HepG2 (cell line): Measurements from ENCODE around the gene LBX1. TPM values are rescaled to one million over a fixed set of nuclear protein-coding genes. Genes with fewer than 3 reads are reported as not detected.

Experiments
- ATAC-seq: fragments of 200-7000 bp; cut with Tn5 transposase; 3 replicates; pipeline ENCODE4 v1.9.1; 2020; ENCODE audit warnings: mild to moderate bottlenecking, moderate library complexity
- BruUV-seq: library from RNA; stranded (reverse); fragments of 400-500 nt; replicated peaks from 2 replicates; lab custom pipeline; 2021; lab: Mats Ljungman, UMichigan
- CTCF ChIA-PET: fragments of 300-600 bp; formaldehyde crosslinking; extraction: SDS; loops from one replicate; lab custom pipeline; 2021; ENCODE audit warnings: low total read pairs, inconsistent platforms, low intra/inter-chr PET ratio; lab: Yijun Ruan, JAX
- POLR2A ChIA-PET: fragments of 350-600 bp; sonication (Branson Sonifier 250); formaldehyde crosslinking; loops from one replicate; lab custom pipeline; 2020; ENCODE audit warnings: antibody characterized with exemption, inconsistent platforms; lab: Yijun Ruan, JAX
- DNase-seq: peaks from one replicate; pipeline ENCODE4 v3.0.0-alpha.2; 2015; ENCODE audit warnings: low spot score
- FAIRE-seq: peaks from 3 replicates; lab custom pipeline; 2011; peaks lifted over from hg19 to GRCh38; lab: Jason Lieb, UNC
- H2AFZ ChIP-seq: one replicate; pipeline ENCODE4 v1.6.1; 2011; ENCODE audit warnings: low read length, inconsistent platforms
- H3K27ac ChIP-seq: fragments of 300-600 bp; 3 replicates; pipeline ENCODE4 v1.8.0; 2011; ENCODE audit warnings: mixed run types, mild to moderate bottlenecking, mixed read lengths, low read length, inconsistent platforms; ENCODE audit not compliant: insufficient read depth; ENCODE audit errors: extremely low read length
- H3K27me3 ChIP-seq, 2 experiments: fragments of 200-600 bp in 1 of 2; 2 replicates in 1 of 2; 3 replicates in 1 of 2; pipeline versions ENCODE4 v1.6.0 to v1.8.0; 2011; ENCODE audit warnings: low read length in 2 of 2, mild to moderate bottlenecking in 2 of 2, moderate library complexity in 2 of 2, inconsistent platforms in 1 of 2; ENCODE audit not compliant: insufficient read depth in 2 of 2, control insufficient read depth in 1 of 2
- H3K36me3 ChIP-seq, 2 experiments: fragments of 200-600 bp in 1 of 2; replicated peaks in 1 of 2; 2 replicates in 1 of 2; 3 replicates in 1 of 2; pipeline versions ENCODE4 v1.5.1 to v1.8.0; 2011; ENCODE audit warnings: low read length in 2 of 2, inconsistent platforms in 1 of 2; ENCODE audit not compliant: insufficient read depth in 2 of 2, control insufficient read depth in 1 of 2
- H3K4me1 ChIP-seq: 2 replicates; pipeline ENCODE4 v1.5.1; 2012; ENCODE audit warnings: low read length, inconsistent platforms; ENCODE audit not compliant: insufficient read depth
- H3K4me2 ChIP-seq: 2 replicates; pipeline ENCODE4 v1.6.0; 2011; ENCODE audit warnings: low read depth, low read length, inconsistent platforms
- H3K4me3 ChIP-seq, 3 experiments: fragments of 200-600 bp in 1 of 3; sonication (generic), shearing (Covaris generic) in 1 of 3; replicated peaks in 1 of 3; 2 replicates each; pipeline ENCODE4 v1.5.1; 2011 to 2016; ENCODE audit warnings: low read length in 3 of 3, inconsistent platforms in 2 of 3, low read depth in 2 of 3, mild to moderate bottlenecking in 2 of 3, control low read depth in 1 of 3, mixed read lengths in 1 of 3; ENCODE audit not compliant: insufficient read depth in 1 of 3
- H3K79me2 ChIP-seq: one replicate; pipeline ENCODE4 v1.6.1; 2011; ENCODE audit warnings: low read length, inconsistent platforms; ENCODE audit not compliant: insufficient read depth
- H3K9ac ChIP-seq: 2 replicates; pipeline ENCODE4 v1.6.0; 2011; ENCODE audit warnings: mild to moderate bottlenecking, low read depth, low read length, inconsistent platforms; ENCODE audit not compliant: insufficient read depth
- H3K9me3 ChIP-seq: 2 replicates; pipeline ENCODE4 v1.5.1; 2012; ENCODE audit warnings: mild to moderate bottlenecking, low read length
- H4K20me1 ChIP-seq: 2 replicates; pipeline ENCODE4 v1.6.0; 2011; ENCODE audit warnings: inconsistent platforms, mild to moderate bottlenecking, low read length, moderate library complexity; ENCODE audit not compliant: insufficient read depth
- HOXA7 ChIP-seq: sonication (generic); formaldehyde crosslinking; IDR thresholded peaks from 2 replicates; pipeline ENCODE4 v1.8.1; 2022; ENCODE audit warnings: mild to moderate bottlenecking, missing genetic modification reagents, moderate library complexity
- ISX ChIP-seq: sonication (generic); formaldehyde crosslinking; conservative IDR thresholded peaks from 2 replicates; pipeline ENCODE4 v1.5.0; 2020; ENCODE audit warnings: missing genetic modification reagents
- NFE2L1 ChIP-seq: sonication (generic); formaldehyde crosslinking; IDR thresholded peaks from 2 replicates; pipeline ENCODE4 v1.4.0; 2020; ENCODE audit warnings: missing genetic modification reagents, mild to moderate bottlenecking, borderline replicate concordance
- RELA ChIP-seq: sonication (generic); formaldehyde crosslinking; IDR thresholded peaks from 2 replicates; pipeline ENCODE4 v1.4.0; 2020; ENCODE audit warnings: missing genetic modification reagents
- SOX5 ChIP-seq: IDR thresholded peaks from 2 replicates; pipeline ENCODE4 v1.6.1; 2016; ENCODE audit warnings: borderline replicate concordance
- SRSF9 ChIP-seq: fragments of 200-400 bp; formaldehyde crosslinking; IDR thresholded peaks from 2 replicates; pipeline ENCODE4 v1.6.1; 2018; ENCODE audit warnings: borderline replicate concordance, mild to moderate bottlenecking, low read depth, low read length; ENCODE audit not compliant: insufficient read depth, poor library complexity, severe bottlenecking
- ZNF34 ChIP-seq: sonication (generic); formaldehyde crosslinking; IDR thresholded peaks from 2 replicates; pipeline ENCODE4 v1.4.0; 2020; ENCODE audit warnings: mild to moderate bottlenecking, missing genetic modification reagents, borderline replicate concordance
- ZNF572 ChIP-seq: sonication (generic); formaldehyde crosslinking; IDR thresholded peaks from 2 replicates; pipeline ENCODE4 v1.5.1; 2020; ENCODE audit warnings: mild to moderate bottlenecking, missing genetic modification reagents
- ZNF766 ChIP-seq: sonication (generic); formaldehyde crosslinking; IDR thresholded peaks from 2 replicates; pipeline ENCODE4 v1.5.0; 2020; ENCODE audit warnings: missing genetic modification reagents, borderline replicate concordance
- WGBS: methylation state at CpG from one replicate; pipeline ENCODE4 v1.1.6; 2017; ENCODE audit warnings: low lambda C conversion rate; 5-methylcytosine and 5-hydroxymethylcytosine counted together
- in situ Hi-C: cut with HindIII; loops from 2 replicates; pipeline ENCODE4 v1.10.0; 2017; ENCODE audit warnings: low pct_unique_long_range_greater_than_20kb; ENCODE audit not compliant: extremely low pct_ligation_motif_present
- intact Hi-C: fragments of 100-400 bp; cut with micrococcal nuclease; formaldehyde crosslinking; loops from one replicate; pipeline ENCODE4 v1.10.0; 2022; ENCODE audit not compliant: unreplicated experiment
- polyA plus RNA-seq, 8 experiments: library from polyadenylated mRNA; depleted of rRNA in 3 of 8; stranded (reverse) in 7 of 8; unstranded in 1 of 8; fragments of >200 nt; fragmentation: Illumina TruSeq in 4 of 8; extraction: Trizol in 4 of 8; gene quantifications; 2 replicates each; pipeline versions ENCODE4 v1.2.1 to v1.2.3, GENCODE V29; 2011 to 2016; ENCODE audit warnings: low read depth in 4 of 8, missing spikeins in 1 of 8, mixed read lengths in 1 of 8; ENCODE audit not compliant: insufficient read depth in 1 of 8
- total RNA-seq, 5 experiments: library from RNA; depleted of rRNA; stranded (reverse); fragments of >200 nt; fragmentation: Illumina TruSeq; extraction: Trizol; gene quantifications; 2 replicates each; pipeline ENCODE4 v1.2.3, GENCODE V29; 2016; ENCODE audit warnings: low read depth in 1 of 5
- TF ChIP-seq, protein P1 (sequence below): sonication (generic); formaldehyde crosslinking; IDR thresholded peaks from 2 replicates; pipeline ENCODE4 v1.4.0; 2020; ENCODE audit warnings: missing genetic modification reagents, mild to moderate bottlenecking, borderline replicate concordance
- TF ChIP-seq, protein P2 (sequence below): IDR thresholded peaks from 2 replicates; pipeline ENCODE4 v1.6.1; 2012; ENCODE audit warnings: low read length, improper control_type of control experiment
- TF ChIP-seq, protein P3 (sequence below): sonication (generic); formaldehyde crosslinking; IDR thresholded peaks from 2 replicates; pipeline ENCODE4 v1.4.0; 2020; ENCODE audit warnings: mild to moderate bottlenecking, missing genetic modification reagents, borderline replicate concordance

Gene LBX1
- total and polyA plus RNA-seq, 2 of the 13 experiments (the other 11 are each of a cell fraction or from before 2014, with no cell fraction given): not detected

DNA sequence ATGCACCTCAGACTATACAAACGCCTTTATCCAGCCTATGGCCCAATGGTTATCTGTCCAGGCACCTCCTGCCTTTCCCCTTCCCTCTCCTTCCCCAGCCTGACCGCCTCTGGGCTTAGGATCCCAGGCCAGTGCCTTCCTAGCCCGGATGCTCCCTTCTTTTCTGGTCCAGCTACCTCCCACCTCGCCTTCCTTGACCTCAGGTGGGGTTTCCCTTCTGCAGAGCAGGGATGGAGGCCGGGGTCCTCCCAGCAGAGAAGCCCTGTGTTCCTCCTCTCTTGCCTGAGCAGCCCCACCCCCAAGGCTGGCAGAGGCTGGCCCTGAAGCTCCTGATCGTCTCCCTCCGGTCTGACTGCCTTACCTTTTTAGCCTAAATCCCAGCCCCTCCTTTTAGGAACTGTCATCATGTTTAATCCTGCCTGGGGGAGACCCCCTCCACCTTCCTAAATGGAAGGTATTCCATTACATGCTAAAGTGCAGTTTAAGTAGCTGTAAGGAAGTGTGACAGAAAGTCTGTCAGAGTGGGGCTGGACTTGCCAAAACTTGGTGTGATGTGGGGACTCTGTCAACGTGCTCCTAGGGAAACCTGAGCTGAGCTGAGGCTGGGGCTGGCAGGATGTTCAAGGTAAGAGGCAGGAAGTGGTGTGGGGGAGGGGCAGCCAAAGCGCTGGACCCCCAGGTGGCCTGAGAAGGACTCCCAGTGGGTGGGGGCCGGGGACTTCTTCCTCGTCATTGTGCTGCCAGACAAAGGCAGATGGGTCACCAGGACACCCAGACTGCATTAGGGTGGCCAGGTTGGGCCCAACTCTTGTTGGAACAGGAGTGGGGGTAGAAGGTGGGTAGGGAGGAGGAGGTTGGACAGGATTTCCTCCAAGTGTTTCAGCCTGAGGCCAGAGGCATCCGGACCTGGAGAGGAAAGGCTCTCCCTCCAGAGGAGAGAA lies 39.5 kb downstream of the LBX1 start:
- Histone ChIP-seq H3K9me3 (no peaks in the 10 kb centered on the region), H3K79me2 (no peaks in the 10 kb centered on the region), H3K36me3 (no peaks in the 10 kb centered on the region), H3K27me3 (peaks cover 0 to 30% of the 10 kb centered on the region in 2 experiments; a peak in 1 of 5 replicates), H3K4me3 (no peak overlapping the region), H3K4me2 (no peak overlapping the region), H3K9ac (no peak overlapping the region), H3K27ac (no peak overlapping the region), H4K20me1 (no peaks in the 10 kb centered on the region), H3K4me1 (no peaks in the 10 kb centered on the region), H2AFZ (no peak overlapping the region)
- DNase-seq (no peak), ATAC-seq (no peak), FAIRE-seq (no peak)
- in situ Hi-C loops: no loop called here
- POLR2A ChIA-PET: no interaction called here
- CTCF ChIA-PET: no interaction called here
- no TSS peak for BruUV-seq
- 30% methylated on average over 10 of the region's 12 CpGs for WGBS
- intact Hi-C loops: no loop called here
- TF ChIP-seq ZNF34 (CRISPR knock-in tag) (no peak), HOXA7 (CRISPR knock-in tag) (no peak), RELA (CRISPR knock-in tag) (no peak), ZNF572 (CRISPR knock-in tag) (no peak), NFE2L1 (no peak), ZNF766 (CRISPR knock-in tag) (no peak), ISX (CRISPR knock-in tag) (no peak), SOX5 (CRISPR knock-in tag) (no peak), SRSF9 (no peak)
- TF ChIP-seq, protein P1, sequence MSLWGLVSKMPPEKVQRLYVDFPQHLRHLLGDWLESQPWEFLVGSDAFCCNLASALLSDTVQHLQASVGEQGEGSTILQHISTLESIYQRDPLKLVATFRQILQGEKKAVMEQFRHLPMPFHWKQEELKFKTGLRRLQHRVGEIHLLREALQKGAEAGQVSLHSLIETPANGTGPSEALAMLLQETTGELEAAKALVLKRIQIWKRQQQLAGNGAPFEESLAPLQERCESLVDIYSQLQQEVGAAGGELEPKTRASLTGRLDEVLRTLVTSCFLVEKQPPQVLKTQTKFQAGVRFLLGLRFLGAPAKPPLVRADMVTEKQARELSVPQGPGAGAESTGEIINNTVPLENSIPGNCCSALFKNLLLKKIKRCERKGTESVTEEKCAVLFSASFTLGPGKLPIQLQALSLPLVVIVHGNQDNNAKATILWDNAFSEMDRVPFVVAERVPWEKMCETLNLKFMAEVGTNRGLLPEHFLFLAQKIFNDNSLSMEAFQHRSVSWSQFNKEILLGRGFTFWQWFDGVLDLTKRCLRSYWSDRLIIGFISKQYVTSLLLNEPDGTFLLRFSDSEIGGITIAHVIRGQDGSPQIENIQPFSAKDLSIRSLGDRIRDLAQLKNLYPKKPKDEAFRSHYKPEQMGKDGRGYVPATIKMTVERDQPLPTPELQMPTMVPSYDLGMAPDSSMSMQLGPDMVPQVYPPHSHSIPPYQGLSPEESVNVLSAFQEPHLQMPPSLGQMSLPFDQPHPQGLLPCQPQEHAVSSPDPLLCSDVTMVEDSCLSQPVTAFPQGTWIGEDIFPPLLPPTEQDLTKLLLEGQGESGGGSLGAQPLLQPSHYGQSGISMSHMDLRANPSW (CRISPR knock-in tag): no peak
- TF ChIP-seq, protein P2, sequence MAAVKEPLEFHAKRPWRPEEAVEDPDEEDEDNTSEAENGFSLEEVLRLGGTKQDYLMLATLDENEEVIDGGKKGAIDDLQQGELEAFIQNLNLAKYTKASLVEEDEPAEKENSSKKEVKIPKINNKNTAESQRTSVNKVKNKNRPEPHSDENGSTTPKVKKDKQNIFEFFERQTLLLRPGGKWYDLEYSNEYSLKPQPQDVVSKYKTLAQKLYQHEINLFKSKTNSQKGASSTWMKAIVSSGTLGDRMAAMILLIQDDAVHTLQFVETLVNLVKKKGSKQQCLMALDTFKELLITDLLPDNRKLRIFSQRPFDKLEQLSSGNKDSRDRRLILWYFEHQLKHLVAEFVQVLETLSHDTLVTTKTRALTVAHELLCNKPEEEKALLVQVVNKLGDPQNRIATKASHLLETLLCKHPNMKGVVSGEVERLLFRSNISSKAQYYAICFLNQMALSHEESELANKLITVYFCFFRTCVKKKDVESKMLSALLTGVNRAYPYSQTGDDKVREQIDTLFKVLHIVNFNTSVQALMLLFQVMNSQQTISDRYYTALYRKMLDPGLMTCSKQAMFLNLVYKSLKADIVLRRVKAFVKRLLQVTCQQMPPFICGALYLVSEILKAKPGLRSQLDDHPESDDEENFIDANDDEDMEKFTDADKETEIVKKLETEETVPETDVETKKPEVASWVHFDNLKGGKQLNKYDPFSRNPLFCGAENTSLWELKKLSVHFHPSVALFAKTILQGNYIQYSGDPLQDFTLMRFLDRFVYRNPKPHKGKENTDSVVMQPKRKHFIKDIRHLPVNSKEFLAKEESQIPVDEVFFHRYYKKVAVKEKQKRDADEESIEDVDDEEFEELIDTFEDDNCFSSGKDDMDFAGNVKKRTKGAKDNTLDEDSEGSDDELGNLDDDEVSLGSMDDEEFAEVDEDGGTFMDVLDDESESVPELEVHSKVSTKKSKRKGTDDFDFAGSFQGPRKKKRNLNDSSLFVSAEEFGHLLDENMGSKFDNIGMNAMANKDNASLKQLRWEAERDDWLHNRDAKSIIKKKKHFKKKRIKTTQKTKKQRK: no peak
- TF ChIP-seq, protein P3, sequence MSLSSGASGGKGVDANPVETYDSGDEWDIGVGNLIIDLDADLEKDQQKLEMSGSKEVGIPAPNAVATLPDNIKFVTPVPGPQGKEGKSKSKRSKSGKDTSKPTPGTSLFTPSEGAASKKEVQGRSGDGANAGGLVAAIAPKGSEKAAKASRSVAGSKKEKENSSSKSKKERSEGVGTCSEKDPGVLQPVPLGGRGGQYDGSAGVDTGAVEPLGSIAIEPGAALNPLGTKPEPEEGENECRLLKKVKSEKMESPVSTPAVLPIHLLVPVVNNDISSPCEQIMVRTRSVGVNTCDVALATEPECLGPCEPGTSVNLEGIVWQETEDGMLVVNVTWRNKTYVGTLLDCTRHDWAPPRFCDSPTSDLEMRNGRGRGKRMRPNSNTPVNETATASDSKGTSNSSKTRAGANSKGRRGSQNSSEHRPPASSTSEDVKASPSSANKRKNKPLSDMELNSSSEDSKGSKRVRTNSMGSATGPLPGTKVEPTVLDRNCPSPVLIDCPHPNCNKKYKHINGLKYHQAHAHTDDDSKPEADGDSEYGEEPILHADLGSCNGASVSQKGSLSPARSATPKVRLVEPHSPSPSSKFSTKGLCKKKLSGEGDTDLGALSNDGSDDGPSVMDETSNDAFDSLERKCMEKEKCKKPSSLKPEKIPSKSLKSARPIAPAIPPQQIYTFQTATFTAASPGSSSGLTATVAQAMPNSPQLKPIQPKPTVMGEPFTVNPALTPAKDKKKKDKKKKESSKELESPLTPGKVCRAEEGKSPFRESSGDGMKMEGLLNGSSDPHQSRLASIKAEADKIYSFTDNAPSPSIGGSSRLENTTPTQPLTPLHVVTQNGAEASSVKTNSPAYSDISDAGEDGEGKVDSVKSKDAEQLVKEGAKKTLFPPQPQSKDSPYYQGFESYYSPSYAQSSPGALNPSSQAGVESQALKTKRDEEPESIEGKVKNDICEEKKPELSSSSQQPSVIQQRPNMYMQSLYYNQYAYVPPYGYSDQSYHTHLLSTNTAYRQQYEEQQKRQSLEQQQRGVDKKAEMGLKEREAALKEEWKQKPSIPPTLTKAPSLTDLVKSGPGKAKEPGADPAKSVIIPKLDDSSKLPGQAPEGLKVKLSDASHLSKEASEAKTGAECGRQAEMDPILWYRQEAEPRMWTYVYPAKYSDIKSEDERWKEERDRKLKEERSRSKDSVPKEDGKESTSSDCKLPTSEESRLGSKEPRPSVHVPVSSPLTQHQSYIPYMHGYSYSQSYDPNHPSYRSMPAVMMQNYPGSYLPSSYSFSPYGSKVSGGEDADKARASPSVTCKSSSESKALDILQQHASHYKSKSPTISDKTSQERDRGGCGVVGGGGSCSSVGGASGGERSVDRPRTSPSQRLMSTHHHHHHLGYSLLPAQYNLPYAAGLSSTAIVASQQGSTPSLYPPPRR (CRISPR knock-in tag): no peak
